Stimulated activated memory B cell treated with anti-CD40 and anti-IgM and Interleukin-4, amounts not matched to agents 10 μg/mL and 1 μg/mL and 100 μg/mL, for 72 hours (primary cell): Measurements from ENCODE around the gene ZIC5.
"Not testable (repeated sequence)": the region's sequence is repeated elsewhere in the genome, so short reads cannot be mapped to it uniquely, and the experiment has no call there.

Source experiments
- ATAC-seq: fragments of 150-1000 bp; cut with Tn5 transposase; 2 replicates; pipeline ENCODE4 v1.10.0; 2021
- H3K27ac Mint-ChIP-seq: one replicate; pipeline ENCODE4 v1.8.0; 2022; ENCODE audit warnings: mild to moderate bottlenecking, mixed read lengths
- H3K27me3 Mint-ChIP-seq: one replicate; pipeline ENCODE4 v1.8.0; 2022; ENCODE audit warnings: mixed read lengths
- H3K36me3 Mint-ChIP-seq: one replicate; pipeline ENCODE4 v1.8.0; 2022; ENCODE audit warnings: mixed read lengths
- H3K4me1 Mint-ChIP-seq: one replicate; pipeline ENCODE4 v1.8.0; 2022; ENCODE audit warnings: mixed read lengths
- H3K4me3 Mint-ChIP-seq: one replicate; pipeline ENCODE4 v1.8.0; 2022; ENCODE audit warnings: mild to moderate bottlenecking, moderate library complexity, mixed read lengths
- H3K9me3 Mint-ChIP-seq: one replicate; pipeline ENCODE4 v1.8.0; 2022; ENCODE audit warnings: mixed read lengths

ZIC5 gene

DNA sequence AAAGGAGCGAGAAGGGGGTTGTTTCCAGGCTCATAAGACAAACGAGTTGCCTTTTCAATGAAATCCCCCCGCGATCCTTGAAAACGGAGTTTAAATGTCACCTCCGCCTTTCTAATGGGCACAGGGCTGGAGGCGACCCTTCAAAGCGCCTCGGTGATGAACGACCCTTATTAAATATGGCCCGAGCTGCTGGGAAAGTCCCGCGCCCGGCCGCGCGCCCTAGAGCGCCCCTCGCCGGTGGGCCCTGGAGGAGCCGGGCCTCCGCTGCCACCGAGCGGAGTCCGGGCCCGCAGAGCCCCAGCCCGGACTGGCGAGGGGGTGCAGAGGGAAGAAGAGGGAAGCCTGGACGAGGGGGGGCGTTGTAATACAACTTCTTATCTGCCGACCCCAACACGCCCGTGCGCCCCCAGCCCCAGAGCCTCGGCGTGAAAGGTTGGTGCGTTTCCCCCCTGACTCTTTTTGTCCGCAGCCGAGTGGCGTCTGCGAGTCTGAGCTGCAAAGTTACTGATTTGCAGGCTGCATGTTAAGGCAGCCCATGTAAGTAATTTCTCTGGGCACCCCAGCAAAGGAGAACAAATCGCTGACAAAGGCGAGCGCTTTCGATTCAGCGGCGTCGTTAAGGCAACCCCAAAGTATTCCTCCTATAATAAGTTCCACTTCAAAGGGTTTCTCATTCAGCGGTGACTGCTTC lies 11.9 kb downstream of the ZIC5 start:
- H3K4me1 Mint-ChIP-seq = peaks cover 12% of the 10 kb centered on the region
- no peaks in the 10 kb centered on the region for H3K9me3 Mint-ChIP-seq
- H3K27ac Mint-ChIP-seq = no peak overlapping the region
- no peak overlapping the region for H3K4me3 Mint-ChIP-seq
- no peaks in the 10 kb centered on the region for H3K36me3 Mint-ChIP-seq
- peaks cover 80% of the 10 kb centered on the region for H3K27me3 Mint-ChIP-seq
- ATAC-seq = no peak

DNA sequence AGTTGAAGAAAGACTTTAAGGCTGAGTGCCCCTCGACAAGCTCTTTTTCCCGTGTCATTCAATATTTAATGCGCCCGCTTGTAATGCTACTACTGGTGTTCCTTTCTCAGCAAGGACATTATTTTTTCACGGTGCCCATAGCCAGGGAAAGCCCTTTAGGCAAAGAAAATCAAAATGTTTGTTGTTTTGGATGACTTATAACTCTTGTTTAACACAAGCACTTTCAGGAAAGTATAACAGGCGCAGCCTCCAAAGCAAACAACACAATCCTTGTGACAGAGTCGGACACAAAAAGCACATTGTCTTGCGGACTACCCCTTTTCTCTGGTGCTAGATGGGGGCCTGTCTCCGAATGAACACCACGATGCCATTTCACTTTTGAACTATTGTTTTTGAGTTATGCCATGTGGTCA lies 12.4 kb downstream of the ZIC5 start:
- H3K9me3 Mint-ChIP-seq = no peaks in the 10 kb centered on the region
- H3K4me3 Mint-ChIP-seq = no peak overlapping the region
- H3K36me3 Mint-ChIP-seq = no peaks in the 10 kb centered on the region
- no peak overlapping the region for H3K27ac Mint-ChIP-seq
- H3K27me3 Mint-ChIP-seq = peaks cover 85% of the 10 kb centered on the region
- ATAC-seq = no peak
- peaks cover 12% of the 10 kb centered on the region for H3K4me1 Mint-ChIP-seq

DNA sequence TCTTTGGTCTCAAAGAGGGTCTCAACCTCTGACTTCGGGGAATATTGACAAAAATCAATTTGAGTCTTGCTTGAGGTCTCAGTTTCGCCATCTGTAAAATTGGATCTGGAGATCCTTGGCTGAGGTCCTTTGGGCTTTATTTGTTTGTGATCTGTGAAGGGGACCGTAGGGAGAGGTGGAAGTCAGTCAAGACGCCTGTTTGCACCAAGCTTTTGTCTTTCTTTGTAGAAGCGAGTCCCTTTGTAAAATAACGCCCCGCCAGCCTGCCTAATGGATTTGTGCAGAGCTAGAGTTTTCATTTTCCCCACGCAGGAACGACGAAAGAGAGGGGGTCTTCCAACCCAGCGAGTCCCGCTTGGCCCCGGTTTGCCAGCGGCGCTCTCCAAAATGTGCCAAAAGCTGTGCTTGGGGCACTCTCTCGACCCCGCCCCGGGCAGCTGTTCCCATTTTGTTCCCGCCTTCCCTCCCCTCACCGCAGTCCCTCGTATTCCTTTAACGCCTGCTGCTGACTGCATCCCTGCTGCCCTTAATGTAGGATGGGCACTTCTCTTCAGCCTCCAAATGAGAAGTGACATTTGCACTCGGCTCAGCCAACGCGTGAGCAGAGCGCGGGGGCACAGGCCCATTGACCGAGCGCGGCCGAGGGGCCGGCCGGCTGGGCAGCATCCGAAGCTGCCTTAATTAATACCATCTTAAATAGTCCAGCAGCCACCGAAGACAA lies 13.0 kb downstream of the ZIC5 start:
- no peaks in the 10 kb centered on the region for H3K9me3 Mint-ChIP-seq
- peaks cover 91% of the 10 kb centered on the region for H3K27me3 Mint-ChIP-seq
- no peaks in the 10 kb centered on the region for H3K36me3 Mint-ChIP-seq
- H3K27ac Mint-ChIP-seq = no peak overlapping the region
- no peak overlapping the region for H3K4me3 Mint-ChIP-seq
- ATAC-seq = no peak
- peaks cover 12% of the 10 kb centered on the region for H3K4me1 Mint-ChIP-seq

GRCh38 chr13:99956473-99957349 lies 14.9 kb downstream of the ZIC5 start:
- Mint-ChIP-seq H3K27ac (no peak overlapping the region), H3K27me3 (peaks cover 92% of the 10 kb centered on the region), H3K9me3 (no peaks in the 10 kb centered on the region), H3K36me3 (no peaks in the 10 kb centered on the region), H3K4me1 (peaks cover 12% of the 10 kb centered on the region), H3K4me3 (peak overlapping the region; percentile 25)
- ATAC-seq = no peak

DNA sequence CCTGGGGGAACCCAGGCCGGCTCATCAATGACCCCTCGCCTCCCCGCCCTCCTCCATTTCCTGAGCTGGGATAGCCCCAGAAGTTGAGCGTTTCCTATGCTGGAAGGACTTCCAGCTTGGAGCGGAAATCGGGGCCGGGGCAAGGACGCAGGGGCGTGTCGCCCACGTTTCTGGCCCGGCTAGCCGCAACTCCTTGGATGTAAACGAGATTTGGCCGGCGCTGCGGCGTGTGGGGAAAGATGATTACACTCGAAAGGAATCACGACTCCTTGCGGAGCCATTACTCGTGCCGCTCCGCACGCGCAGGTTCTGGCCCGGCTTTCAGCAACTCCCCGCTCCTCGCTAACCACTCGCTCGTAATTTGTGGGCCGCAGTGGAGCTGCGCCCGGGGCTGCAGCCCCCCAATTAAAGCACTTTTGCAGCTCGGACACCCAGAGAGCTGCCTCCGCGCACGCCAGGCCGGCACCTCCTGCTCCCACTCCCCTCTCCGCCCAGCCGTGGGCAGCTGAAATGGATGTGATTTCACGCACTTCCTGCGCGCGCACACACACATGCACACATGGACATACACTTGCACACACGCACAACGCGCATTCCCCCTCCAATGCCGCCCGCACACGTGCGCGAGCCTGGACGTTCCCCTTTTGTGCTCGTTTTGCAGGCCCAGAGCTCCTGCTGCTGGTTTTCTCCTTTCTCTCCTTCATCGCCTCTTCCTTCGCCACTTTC lies 15.7 kb downstream of the ZIC5 start:
- ATAC-seq = no peak
- Mint-ChIP-seq H3K4me3 (peak overlapping the region; percentile 25), H3K27ac (no peak overlapping the region), H3K27me3 (peaks cover 84% of the 10 kb centered on the region), H3K9me3 (peaks cover 2% of the 10 kb centered on the region), H3K4me1 (peaks cover 12% of the 10 kb centered on the region), H3K36me3 (no peaks in the 10 kb centered on the region)

DNA sequence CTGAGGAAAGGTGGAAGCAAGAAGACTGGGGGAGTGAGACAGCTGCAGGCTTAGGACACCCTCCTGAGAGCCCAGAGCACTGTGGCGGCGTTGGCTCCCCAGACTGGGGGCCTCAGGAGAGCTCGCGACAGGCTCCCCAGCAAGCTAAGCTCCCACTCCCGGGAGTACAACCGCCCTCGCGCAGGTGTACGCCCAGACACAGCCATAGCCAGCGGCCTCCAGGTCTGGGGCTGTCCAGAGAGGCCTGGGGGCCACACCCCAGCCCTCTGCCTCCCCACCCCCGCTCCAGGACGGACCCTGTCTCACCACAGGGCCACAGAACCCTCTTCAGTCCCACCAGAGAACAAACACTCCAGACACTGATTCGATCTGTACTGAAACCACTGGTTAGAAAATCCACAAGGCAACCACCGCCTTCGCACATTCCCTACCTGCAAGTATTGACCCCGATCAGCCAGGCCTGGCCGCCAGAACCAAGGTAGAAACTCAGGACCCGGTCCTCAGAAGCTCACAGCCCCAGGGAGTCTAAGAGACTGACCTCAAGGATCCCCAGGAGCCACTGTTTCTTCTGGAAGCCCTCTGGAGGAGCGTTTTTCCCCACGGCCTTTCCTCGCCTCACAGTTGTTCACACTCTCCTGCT lies 16.3 kb downstream of the ZIC5 start:
- H3K9me3 Mint-ChIP-seq = peaks cover 2% of the 10 kb centered on the region
- no peaks in the 10 kb centered on the region for H3K36me3 Mint-ChIP-seq
- H3K4me3 Mint-ChIP-seq = no peak overlapping the region
- peaks cover 12% of the 10 kb centered on the region for H3K4me1 Mint-ChIP-seq
- peaks cover 81% of the 10 kb centered on the region for H3K27me3 Mint-ChIP-seq
- no peak overlapping the region for H3K27ac Mint-ChIP-seq
- no peak for ATAC-seq

DNA sequence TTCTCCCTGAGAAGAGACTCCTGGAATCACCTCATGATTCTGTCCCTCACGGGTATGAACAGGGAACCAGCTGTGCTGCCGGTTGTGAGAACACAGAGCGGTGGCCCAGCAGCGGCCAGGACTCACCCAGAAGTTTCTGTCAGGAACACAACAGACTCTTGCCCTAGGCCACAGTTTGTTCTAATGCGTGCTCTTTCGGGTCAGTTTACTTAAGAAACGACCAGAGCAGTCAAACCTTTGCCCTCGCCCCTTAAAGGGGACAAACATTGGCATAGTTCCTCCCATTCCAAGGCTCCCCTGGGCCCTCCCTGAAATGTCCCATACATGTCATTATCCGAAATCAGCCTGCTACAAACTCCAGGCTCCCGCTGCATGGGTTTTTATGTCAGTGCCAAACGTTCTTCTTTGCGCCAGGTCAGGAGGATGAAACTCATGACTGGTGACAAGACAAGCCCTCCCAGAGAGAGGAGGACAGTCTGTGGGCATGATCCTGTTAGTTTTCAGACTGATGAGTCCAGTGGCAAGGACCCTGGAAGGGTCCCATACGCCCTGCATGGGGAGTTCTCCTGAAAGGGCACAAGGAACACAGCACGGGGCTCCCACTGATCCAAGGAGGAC lies 18.3 kb downstream of the ZIC5 start:
- Mint-ChIP-seq H3K4me3 (no peak overlapping the region), H3K9me3 (peaks cover 2% of the 10 kb centered on the region), H3K36me3 (no peaks in the 10 kb centered on the region), H3K27ac (no peak overlapping the region), H3K27me3 (peaks cover 80% of the 10 kb centered on the region), H3K4me1 (peaks cover 12% of the 10 kb centered on the region)
- ATAC-seq = no peak

- not testable (repeated sequence) for H3K9me3 Mint-ChIP-seq, H3K4me1 Mint-ChIP-seq, H3K36me3 Mint-ChIP-seq, H3K27ac Mint-ChIP-seq, ATAC-seq, H3K4me3 Mint-ChIP-seq
- peaks cover 80% of the 10 kb centered on the region for H3K27me3 Mint-ChIP-seq
Observed at GRCh38 chr13:99951666-99952065, 19.9 kb downstream of the ZIC5 start.

GRCh38 chr13:99949679-99950413 lies 21.7 kb downstream of the ZIC5 start:
- Mint-ChIP-seq H3K27me3 (peaks cover 77% of the 10 kb centered on the region), H3K27ac (no peak overlapping the region), H3K4me3 (no peak overlapping the region), H3K4me1 (no peaks in the 10 kb centered on the region), H3K36me3 (no peaks in the 10 kb centered on the region), H3K9me3 (peaks cover 2% of the 10 kb centered on the region)
- no peak for ATAC-seq

GRCh38 chr13:99948907-99949678 lies 22.5 kb downstream of the ZIC5 start:
- peaks cover 78% of the 10 kb centered on the region for H3K27me3 Mint-ChIP-seq

GRCh38 chr13:99948411-99948810 lies 23.2 kb downstream of the ZIC5 start:
- H3K27me3 Mint-ChIP-seq = peaks cover 71% of the 10 kb centered on the region
- no peak overlapping the region for H3K27ac Mint-ChIP-seq
- H3K4me1 Mint-ChIP-seq = no peaks in the 10 kb centered on the region
- ATAC-seq = no peak
- H3K36me3 Mint-ChIP-seq = no peaks in the 10 kb centered on the region
- H3K9me3 Mint-ChIP-seq = peaks cover 2% of the 10 kb centered on the region
- no peak overlapping the region for H3K4me3 Mint-ChIP-seq

More at GRCh38 chr13:99948907-99949678, 22.5 kb downstream of the ZIC5 start:
- no peaks in the 10 kb centered on the region for H3K36me3 Mint-ChIP-seq
- no peak overlapping the region for H3K4me3 Mint-ChIP-seq
- no peaks in the 10 kb centered on the region for H3K4me1 Mint-ChIP-seq
- H3K27ac Mint-ChIP-seq = no peak overlapping the region
- peaks cover 2% of the 10 kb centered on the region for H3K9me3 Mint-ChIP-seq
- ATAC-seq = no peak

DNA sequence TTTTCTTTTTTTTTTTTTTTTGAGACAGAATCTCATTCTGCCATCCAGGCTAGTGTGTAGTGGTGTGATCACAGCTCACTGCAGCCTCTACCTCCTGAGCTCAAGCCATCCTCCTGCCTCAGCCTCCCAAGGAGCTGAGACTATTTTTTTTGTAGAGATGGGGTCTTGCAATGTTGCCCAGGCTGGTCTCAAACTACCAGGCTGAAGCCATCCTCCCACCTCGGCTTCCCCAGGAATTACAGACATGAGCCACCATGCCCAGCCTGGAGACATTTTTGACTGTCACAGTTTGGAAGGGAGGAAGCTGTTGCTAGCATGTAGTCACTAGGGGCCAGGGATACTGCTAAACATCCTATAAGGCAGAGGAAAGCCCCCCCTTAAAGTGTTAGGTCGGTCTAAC lies 23.9 kb downstream of the ZIC5 start:
- ATAC-seq = no peak
- Mint-ChIP-seq H3K4me1 (no peaks in the 10 kb centered on the region), H3K9me3 (peaks cover 2% of the 10 kb centered on the region)

GRCh38 chr13:99945515-99945914 lies 26.1 kb downstream of the ZIC5 start:
- ATAC-seq = not testable (repeated sequence)

More for the DNA sequence above, 23.9 kb downstream of the ZIC5 start:
- Mint-ChIP-seq H3K4me3 (no peak overlapping the region), H3K27ac (no peak overlapping the region), H3K27me3 (peaks cover 64% of the 10 kb centered on the region), H3K36me3 (no peaks in the 10 kb centered on the region)

More at GRCh38 chr13:99945515-99945914, 26.1 kb downstream of the ZIC5 start:
- not testable (repeated sequence) for H3K9me3 Mint-ChIP-seq, H3K4me1 Mint-ChIP-seq, H3K36me3 Mint-ChIP-seq, H3K4me3 Mint-ChIP-seq, H3K27ac Mint-ChIP-seq
- H3K27me3 Mint-ChIP-seq = peaks cover 74% of the 10 kb centered on the region
